C4-2B (cell line): ENCODE data around the gene APC2.

Experiments used
- ZFX ChIP-seq: fragments of 450-650 bp; IDR thresholded peaks from 2 replicates; pipeline ENCODE4 v1.6.1; 2017
- TF ChIP-seq, protein P1 (sequence below): fragments of 450-650 bp; conservative IDR thresholded peaks from 2 replicates; pipeline ENCODE4 v1.5.1; 2017; ENCODE audit warnings: mild to moderate bottlenecking

DNA sequence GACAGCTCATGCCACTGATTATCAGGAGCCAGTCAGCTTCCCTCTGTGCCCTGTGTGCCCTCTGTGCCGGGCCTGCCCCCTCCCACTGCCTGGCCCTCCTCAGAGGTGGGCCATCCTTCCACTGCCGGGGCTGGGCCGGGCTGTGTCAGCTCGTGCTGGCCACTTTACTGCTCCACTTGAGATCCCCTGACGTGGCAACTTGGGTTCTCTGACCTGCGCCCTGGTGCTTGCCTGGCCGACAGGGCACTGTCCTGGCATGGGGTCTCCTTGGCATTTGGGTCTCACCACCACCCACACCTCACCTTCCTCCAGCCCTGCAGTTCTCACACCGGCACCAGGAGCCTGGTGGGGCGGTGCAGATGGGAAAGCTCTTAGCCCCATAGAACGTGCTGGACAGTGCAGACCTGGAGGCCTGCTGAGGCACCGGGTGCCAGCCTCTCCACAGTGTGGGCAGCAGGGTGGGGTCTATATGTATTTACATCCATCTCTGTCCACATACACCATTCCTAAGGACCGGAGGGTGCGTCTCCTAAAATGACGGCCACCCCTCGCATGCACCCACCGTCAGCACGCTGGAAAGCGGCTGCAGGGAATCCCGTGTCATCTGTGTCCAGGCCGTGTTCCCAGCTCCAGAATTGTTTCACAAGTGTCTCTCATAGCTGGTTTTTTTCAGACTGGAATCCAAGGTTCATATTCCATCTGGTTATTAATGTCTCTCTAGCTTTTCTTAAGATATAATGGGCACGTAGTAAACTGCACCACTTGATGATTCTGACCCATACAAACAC is 30.8 kb upstream of the APC2 start:
- TF ChIP-seq, protein P1, sequence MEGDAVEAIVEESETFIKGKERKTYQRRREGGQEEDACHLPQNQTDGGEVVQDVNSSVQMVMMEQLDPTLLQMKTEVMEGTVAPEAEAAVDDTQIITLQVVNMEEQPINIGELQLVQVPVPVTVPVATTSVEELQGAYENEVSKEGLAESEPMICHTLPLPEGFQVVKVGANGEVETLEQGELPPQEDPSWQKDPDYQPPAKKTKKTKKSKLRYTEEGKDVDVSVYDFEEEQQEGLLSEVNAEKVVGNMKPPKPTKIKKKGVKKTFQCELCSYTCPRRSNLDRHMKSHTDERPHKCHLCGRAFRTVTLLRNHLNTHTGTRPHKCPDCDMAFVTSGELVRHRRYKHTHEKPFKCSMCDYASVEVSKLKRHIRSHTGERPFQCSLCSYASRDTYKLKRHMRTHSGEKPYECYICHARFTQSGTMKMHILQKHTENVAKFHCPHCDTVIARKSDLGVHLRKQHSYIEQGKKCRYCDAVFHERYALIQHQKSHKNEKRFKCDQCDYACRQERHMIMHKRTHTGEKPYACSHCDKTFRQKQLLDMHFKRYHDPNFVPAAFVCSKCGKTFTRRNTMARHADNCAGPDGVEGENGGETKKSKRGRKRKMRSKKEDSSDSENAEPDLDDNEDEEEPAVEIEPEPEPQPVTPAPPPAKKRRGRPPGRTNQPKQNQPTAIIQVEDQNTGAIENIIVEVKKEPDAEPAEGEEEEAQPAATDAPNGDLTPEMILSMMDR, result no peak
- TF ChIP-seq ZFX, result no peak
